WERI-Rb-1 (cell line): ENCODE results near the gene SLC48A1.

Source experiments
- DNase-seq: peaks from one replicate; pipeline ENCODE4 v3.0.0-alpha.2; 2020
- H3K27ac ChIP-seq: fragments of 250-450 bp; sonication (Bioruptor Pico); 2 replicates; pipeline ENCODE4 v1.5.1; 2020; ENCODE audit warnings: mild to moderate bottlenecking, moderate library complexity
- H3K27me3 ChIP-seq: fragments of 250-450 bp; sonication (Bioruptor Pico); 2 replicates; pipeline ENCODE4 v1.5.1; 2021; ENCODE audit warnings: mild to moderate bottlenecking, low read depth, moderate library complexity; ENCODE audit not compliant: insufficient read depth, severe bottlenecking
- H3K36me3 ChIP-seq: fragments of 250-450 bp; sonication (Bioruptor Pico); 2 replicates; pipeline ENCODE4 v1.5.1; 2020; ENCODE audit warnings: mild to moderate bottlenecking, moderate library complexity
- H3K4me3 ChIP-seq: 2 replicates; pipeline ENCODE4 v1.5.1; 2011; ENCODE audit warnings: low read depth, mild to moderate bottlenecking, control low read depth, low read length
- H3K9me3 ChIP-seq: fragments of 250-450 bp; sonication (Bioruptor Pico); 2 replicates; pipeline ENCODE4 v1.5.1; 2021; ENCODE audit warnings: mild to moderate bottlenecking, moderate library complexity; ENCODE audit not compliant: severe bottlenecking
- CTCF ChIP-seq: IDR thresholded peaks from 2 replicates; pipeline ENCODE4 v1.5.1; 2011; ENCODE audit warnings: low read depth, mild to moderate bottlenecking, control low read depth, inconsistent platforms, low read length

SLC48A1 gene

GRCh38 chr12:47774663-47775062 lies 1.6 kb downstream of the SLC48A1 start:
- H3K27ac ChIP-seq = no peak overlapping the region
- no peaks in the 10 kb centered on the region for H3K27me3 ChIP-seq
- H3K36me3 ChIP-seq = no peaks in the 10 kb centered on the region; the same call in 1 of the 2 replicates
- no peak for DNase-seq
- no peak for TF ChIP-seq CTCF
- H3K9me3 ChIP-seq = no peaks in the 10 kb centered on the region
- no peak overlapping the region for H3K4me3 ChIP-seq

- no peak for DNase-seq
- Histone ChIP-seq H3K4me3 (no peak overlapping the region), H3K36me3 (no peaks in the 10 kb centered on the region; the same call in 1 of the 2 replicates), H3K9me3 (no peaks in the 10 kb centered on the region), H3K27ac (no peak overlapping the region), H3K27me3 (no peaks in the 10 kb centered on the region)
- no peak for TF ChIP-seq CTCF
Measured at GRCh38 chr12:47775100-47775911, 2.3 kb downstream of the SLC48A1 start.

GRCh38 chr12:47776471-47777143 lies 3.6 kb downstream of the SLC48A1 start:
- no peak overlapping the region for H3K27ac ChIP-seq
- no peaks in the 10 kb centered on the region; the same call in 1 of the 2 replicates for H3K36me3 ChIP-seq
- DNase-seq = no peak
- no peak for TF ChIP-seq CTCF
- no peak overlapping the region for H3K4me3 ChIP-seq
- H3K9me3 ChIP-seq = no peaks in the 10 kb centered on the region
- no peaks in the 10 kb centered on the region for H3K27me3 ChIP-seq

GRCh38 chr12:47777151-47777550 lies 4.1 kb downstream of the SLC48A1 start:
- Histone ChIP-seq H3K27ac (no peak overlapping the region), H3K36me3 (peaks cover under 1% of the 10 kb centered on the region; the same call in 1 of the 2 replicates), H3K4me3 (no peak overlapping the region), H3K9me3 (no peaks in the 10 kb centered on the region), H3K27me3 (no peaks in the 10 kb centered on the region)
- DNase-seq = no peak
- TF ChIP-seq CTCF = no peak

GRCh38 chr12:47777741-47778558 lies 4.9 kb downstream of the SLC48A1 start:
- no peak for TF ChIP-seq CTCF
- Histone ChIP-seq H3K4me3 (no peak overlapping the region), H3K36me3 (peaks cover 9% of the 10 kb centered on the region), H3K27ac (no peak overlapping the region), H3K9me3 (no peaks in the 10 kb centered on the region), H3K27me3 (no peaks in the 10 kb centered on the region)
- no peak for DNase-seq
